ENCODE results near the gene FUT6.

Gene FUT6

DNA sequence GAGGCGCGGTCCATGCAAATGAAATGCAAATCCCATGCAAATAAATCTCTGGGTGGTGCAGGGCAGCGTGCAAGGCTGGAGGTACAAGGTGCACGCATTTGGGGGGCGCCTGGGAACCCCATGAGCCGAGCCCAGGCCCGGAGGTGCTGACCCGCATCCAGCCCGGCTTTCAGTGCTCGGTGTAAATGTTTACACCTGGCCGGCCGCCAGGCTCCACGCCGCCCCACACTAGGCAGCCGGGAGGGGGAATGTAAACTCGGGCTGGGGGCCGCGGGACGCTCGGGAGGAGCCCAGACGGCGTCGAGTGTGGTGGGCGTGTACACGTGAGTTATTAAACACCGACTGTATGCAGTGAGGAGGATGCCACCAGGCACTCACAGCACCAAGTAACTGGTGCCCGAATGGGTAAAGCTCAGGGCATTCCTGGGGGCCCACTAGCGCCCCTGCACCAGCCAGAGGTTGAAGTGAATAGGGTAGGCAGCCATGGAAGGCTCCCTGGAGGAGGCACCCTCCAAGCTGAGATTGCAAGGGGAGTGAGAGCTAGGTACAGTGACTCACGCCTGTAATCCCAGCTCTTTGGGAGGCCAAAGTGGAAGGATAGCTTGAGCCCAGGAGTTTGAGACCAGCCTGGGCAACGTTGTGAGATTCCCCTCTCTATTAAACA lies 17.2 kb downstream of the FUT6 start:
- TF ChIP-seq TAF1 (IDR thresholded peaks at IDR 0.05; ENCODE audit: borderline replicate concordance, low read depth, low read length) (no peak), POLR2AphosphoS5 (IDR thresholded peaks at IDR 0.05; ENCODE audit: low read depth, low read length) (no peak), POLR2A (IDR thresholded peaks at IDR 0.05; ENCODE audit: low read depth, low read length) (no peak)
- FAIRE-seq (no peak), DNase-seq (ENCODE audit: insufficient read length) (no peak)

DNA sequence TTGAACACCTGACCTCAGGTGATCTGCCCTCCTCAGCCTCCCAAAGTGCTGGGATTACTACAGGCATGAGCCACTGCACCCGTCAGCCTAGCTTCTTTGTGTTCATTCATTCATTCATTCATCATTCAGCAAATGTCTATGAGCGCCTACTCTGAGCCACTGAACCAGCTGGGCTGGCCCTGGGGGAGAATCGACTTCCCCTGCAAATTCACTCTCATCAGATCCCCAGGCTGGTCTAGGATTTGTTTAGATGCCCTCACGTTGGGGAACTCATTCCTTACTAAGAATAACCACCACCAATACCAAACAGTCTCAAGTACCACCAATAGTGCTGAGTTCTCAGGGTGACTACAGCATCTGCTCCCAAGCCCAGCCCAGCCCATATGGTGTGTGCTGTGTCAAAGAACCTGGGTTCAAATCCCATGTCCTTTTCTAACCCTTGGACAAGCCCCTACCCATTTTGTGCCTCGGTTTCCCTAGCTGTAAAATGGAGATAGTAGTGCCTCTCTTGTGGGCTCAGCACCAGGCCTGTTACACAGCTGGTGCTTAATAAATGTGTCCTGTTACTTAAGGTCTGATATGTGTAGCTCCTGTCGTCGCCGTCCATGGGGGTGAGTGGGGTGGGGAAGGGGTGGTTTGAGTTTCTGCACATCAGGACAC lies 17.9 kb downstream of the FUT6 start:
- TF ChIP-seq TAF1 (IDR thresholded peaks at IDR 0.05; ENCODE audit: borderline replicate concordance, low read depth, low read length) (no peak), POLR2A (IDR thresholded peaks at IDR 0.05; ENCODE audit: low read depth, low read length) (no peak), POLR2AphosphoS5 (IDR thresholded peaks at IDR 0.05; ENCODE audit: low read depth, low read length) (no peak)
- no peak for DNase-seq (ENCODE audit: insufficient read length)
- no peak for FAIRE-seq

DNA sequence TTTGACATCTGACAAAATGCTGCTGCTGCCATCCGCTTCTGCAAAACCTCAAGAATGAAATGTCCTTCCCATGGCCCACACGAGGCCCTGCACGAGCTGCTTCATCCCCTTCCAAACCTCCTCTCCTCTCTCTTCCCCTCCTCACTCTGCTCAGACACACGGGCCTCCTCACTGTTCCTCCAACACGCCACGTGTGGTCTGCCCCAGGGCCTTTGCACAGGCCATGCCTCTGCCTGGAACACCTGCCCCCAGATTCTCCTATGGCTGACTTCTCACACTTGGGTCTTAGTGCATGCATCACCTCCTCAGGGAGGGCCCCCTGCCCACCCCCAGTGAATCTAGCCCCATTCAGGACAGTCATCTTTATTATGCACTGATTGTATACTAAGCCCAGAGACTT lies 18.7 kb downstream of the FUT6 start:
- FAIRE-seq (no peak), DNase-seq (ENCODE audit: insufficient read length) (no peak)
- no peak for TF ChIP-seq POLR2AphosphoS5 (IDR thresholded peaks at IDR 0.05; ENCODE audit: low read depth, low read length)
- TF ChIP-seq TAF1 (IDR thresholded peaks at IDR 0.05; ENCODE audit: borderline replicate concordance, low read depth, low read length): no peak

DNA sequence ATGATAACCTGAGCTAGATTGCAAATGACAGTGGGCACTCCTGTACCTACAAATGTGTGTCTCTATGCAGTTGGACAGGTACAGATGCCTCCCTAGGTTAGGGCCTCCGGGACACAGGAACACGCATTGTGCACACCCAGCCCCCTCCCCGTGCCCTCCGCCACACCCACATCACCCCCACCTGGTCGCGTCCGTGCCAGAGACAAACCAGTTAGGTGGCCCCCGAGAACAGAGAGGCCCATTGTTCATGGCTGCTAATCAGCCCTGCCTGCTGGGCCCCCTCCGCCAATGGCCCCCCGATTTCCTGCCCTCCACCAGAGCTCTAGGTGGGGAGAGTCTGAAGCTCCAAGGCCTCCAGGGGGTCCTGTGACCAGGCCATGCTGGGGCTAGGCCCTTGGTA lies 20.9 kb downstream of the FUT6 start:
- TF ChIP-seq POLR2AphosphoS5 (IDR thresholded peaks at IDR 0.05; ENCODE audit: low read depth, low read length) (no peak), TAF1 (IDR thresholded peaks at IDR 0.05; ENCODE audit: borderline replicate concordance, low read depth, low read length) (no peak), POLR2A (IDR thresholded peaks at IDR 0.05; ENCODE audit: low read depth, low read length) (no peak)
- DNase-seq (ENCODE audit: insufficient read length): no peak
- FAIRE-seq: no peak

- TF ChIP-seq POLR2A (IDR thresholded peaks at IDR 0.05; ENCODE audit: low read depth, low read length) (no peak), TAF1 (IDR thresholded peaks at IDR 0.05; ENCODE audit: borderline replicate concordance, low read depth, low read length) (no peak), POLR2AphosphoS5 (IDR thresholded peaks at IDR 0.05; ENCODE audit: low read depth, low read length) (no peak)
- DNase-seq (ENCODE audit: insufficient read length) (no peak), FAIRE-seq (no peak)
These were observed 22.3 kb downstream of the FUT6 start for GRCh38 chr19:5817218-5817617.

DNA sequence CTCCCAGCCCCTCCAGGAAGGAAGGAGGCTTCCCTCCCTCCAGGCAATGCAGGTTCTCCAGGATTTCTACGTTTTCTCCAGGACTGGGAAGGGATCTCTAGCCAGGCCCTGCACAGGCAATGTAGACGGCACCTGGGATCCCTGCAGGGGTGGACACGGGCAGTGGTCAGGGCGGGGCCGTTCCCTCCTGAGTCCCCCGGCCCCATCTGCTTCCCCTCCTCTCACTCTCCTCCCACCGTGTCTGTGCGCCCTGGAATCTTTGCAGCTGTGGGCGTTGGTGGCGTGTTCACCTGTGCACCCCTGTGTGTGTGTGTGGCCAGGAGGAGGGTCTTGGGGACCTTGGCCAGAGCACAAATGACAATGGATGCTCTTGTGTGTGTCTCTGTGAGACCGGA lies 24.7 kb downstream of the FUT6 start:
- TF ChIP-seq TAF1 (IDR thresholded peaks at IDR 0.05; ENCODE audit: borderline replicate concordance, low read depth, low read length) (no peak), POLR2AphosphoS5 (IDR thresholded peaks at IDR 0.05; ENCODE audit: low read depth, low read length) (no peak), POLR2A (IDR thresholded peaks at IDR 0.05; ENCODE audit: low read depth, low read length) (no peak)
- DNase-seq (ENCODE audit: insufficient read length) (no peak), FAIRE-seq (no peak)

DNA sequence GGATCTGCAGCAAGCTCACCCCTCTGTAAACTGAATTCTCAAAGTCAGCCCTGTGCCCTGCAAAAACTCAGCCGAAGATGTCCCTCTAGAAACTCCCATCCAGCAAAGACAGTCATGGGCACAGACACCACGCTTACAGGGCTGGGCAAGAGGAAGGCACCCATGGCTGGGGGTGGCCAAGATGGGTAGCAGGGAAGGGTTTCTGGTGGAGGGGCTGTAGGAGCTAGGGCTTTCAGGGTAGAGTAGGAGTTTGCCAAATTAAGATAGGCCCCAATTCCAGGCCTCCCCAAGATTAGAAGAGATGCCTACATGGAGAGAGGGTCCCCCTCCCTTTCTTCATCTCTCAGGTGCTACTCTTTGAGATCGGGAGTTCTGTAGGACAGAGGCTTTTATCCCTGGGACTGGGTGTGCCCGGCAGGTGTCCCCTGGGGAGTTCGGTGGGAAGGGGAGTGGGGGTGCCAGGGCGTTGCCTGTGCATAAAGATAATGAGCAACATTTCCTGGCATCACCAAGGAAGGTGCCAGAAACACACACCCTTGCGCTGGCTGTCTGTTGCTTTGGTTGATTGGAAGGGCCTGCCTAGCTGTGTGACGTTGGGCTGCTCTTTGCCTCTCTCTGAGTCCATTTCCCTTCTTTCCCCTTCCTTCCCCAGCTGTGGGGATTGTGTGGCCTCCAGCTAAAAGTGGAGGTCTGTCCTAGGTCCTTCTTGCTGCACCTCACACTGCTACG lies 25.2 kb downstream of the FUT6 start:
- TF ChIP-seq POLR2AphosphoS5 (IDR thresholded peaks at IDR 0.05; ENCODE audit: low read depth, low read length): no peak
- no peak for TF ChIP-seq POLR2A (IDR thresholded peaks at IDR 0.05; ENCODE audit: low read depth, low read length)
- no peak for TF ChIP-seq TAF1 (IDR thresholded peaks at IDR 0.05; ENCODE audit: borderline replicate concordance, low read depth, low read length)
- FAIRE-seq (no peak), DNase-seq (ENCODE audit: insufficient read length) (no peak)

- TF ChIP-seq POLR2AphosphoS5 (IDR thresholded peaks at IDR 0.05; ENCODE audit: low read depth, low read length) (no peak), TAF1 (IDR thresholded peaks at IDR 0.05; ENCODE audit: borderline replicate concordance, low read depth, low read length) (no peak), POLR2A (IDR thresholded peaks at IDR 0.05; ENCODE audit: low read depth, low read length) (no peak)
- DNase-seq (ENCODE audit: insufficient read length) (no peak), FAIRE-seq (no peak)
These were observed 28.4 kb downstream of the FUT6 start for GRCh38 chr19:5811117-5811516.

GRCh38 chr19:5809469-5809868 lies 30.0 kb downstream of the FUT6 start:
- TF ChIP-seq POLR2A (IDR thresholded peaks at IDR 0.05; ENCODE audit: low read depth, low read length) (no peak), POLR2AphosphoS5 (IDR thresholded peaks at IDR 0.05; ENCODE audit: low read depth, low read length) (no peak), TAF1 (IDR thresholded peaks at IDR 0.05; ENCODE audit: borderline replicate concordance, low read depth, low read length) (no peak)
- DNase-seq (ENCODE audit: insufficient read length) (no peak), FAIRE-seq (no peak)

GRCh38 chr19:5809053-5809452 lies 30.4 kb downstream of the FUT6 start:
- TF ChIP-seq POLR2A (IDR thresholded peaks at IDR 0.05; ENCODE audit: low read depth, low read length) (no peak), POLR2AphosphoS5 (IDR thresholded peaks at IDR 0.05; ENCODE audit: low read depth, low read length) (no peak), TAF1 (IDR thresholded peaks at IDR 0.05; ENCODE audit: borderline replicate concordance, low read depth, low read length) (no peak)
- FAIRE-seq: no peak
- DNase-seq (ENCODE audit: insufficient read length): no peak

DNA sequence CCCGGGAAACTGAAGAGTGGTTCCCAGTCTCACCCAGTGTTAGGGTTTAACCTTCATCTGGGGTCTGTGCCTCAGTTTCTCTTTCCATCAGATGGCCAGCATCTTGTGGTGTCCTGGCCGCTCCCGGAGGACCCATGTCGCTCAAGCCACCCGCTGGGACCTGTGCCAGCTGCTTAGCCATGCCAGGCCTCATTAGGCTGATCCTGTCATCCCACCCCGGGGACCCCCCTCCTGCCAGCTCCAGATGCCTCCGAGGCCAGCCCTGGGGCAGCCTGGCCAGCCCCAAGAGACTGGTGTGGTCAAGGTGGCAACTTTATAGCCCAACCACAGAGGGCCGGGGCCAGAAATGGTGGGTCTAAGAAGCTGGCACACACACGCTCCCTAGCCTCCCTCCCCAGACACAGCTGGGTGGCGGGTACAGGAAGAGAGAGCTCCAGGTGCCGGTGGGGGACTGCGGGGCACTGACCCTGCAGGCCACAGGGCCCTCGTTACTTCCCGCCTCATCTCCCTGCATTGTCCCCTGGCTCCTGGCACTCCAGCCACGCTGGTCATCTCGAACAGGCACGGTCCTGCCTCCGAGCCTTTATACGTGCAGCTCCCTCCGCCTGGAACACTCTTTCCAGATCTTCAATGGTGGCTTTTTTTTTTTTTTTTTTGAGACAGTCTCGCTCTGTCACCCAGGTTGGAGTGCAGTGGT lies 31.2 kb downstream of the FUT6 start:
- FAIRE-seq: no peak
- no peak for DNase-seq (ENCODE audit: insufficient read length)
- TF ChIP-seq TAF1 (IDR thresholded peaks at IDR 0.05; ENCODE audit: borderline replicate concordance, low read depth, low read length): no peak

All from GM12892 (cell line).